ENCODE measurements around the gene KIAA1549. TPM values are rescaled to one million over a fixed set of nuclear protein-coding genes. Genes with fewer than 3 reads are reported as not detected.

Gene KIAA1549
- total RNA-seq, 1 donor from 2014 or later, result 5.8 TPM

- Histone ChIP-seq H3K27me3 (ENCODE audit: control insufficient read depth, insufficient read depth, low read length) (no peaks in the 10 kb centered on the region), H3K36me3 (ENCODE audit: control insufficient read depth, insufficient read depth, low read length) (no peaks in the 10 kb centered on the region), H3K4me3 (ENCODE audit: low read depth, low read length) (no peak overlapping the region)
- no peak for DNase-seq (ENCODE audit: low read depth)
- no peak for TF ChIP-seq CTCF (IDR thresholded peaks at IDR 0.05; ENCODE audit: insufficient read depth, low read length, poor library complexity, severe bottlenecking)
Observed at GRCh38 chr7:138911007-138911406, 70.2 kb downstream of the KIAA1549 start.

- Histone ChIP-seq H3K27me3 (ENCODE audit: control insufficient read depth, insufficient read depth, low read length) (no peaks in the 10 kb centered on the region), H3K4me3 (ENCODE audit: low read depth, low read length) (no peak overlapping the region), H3K36me3 (ENCODE audit: control insufficient read depth, insufficient read depth, low read length) (no peaks in the 10 kb centered on the region)
- DNase-seq (ENCODE audit: low read depth), result no peak
- no peak for TF ChIP-seq CTCF (IDR thresholded peaks at IDR 0.05; ENCODE audit: insufficient read depth, low read length, poor library complexity, severe bottlenecking)
Observed at GRCh38 chr7:138907850-138908249, 73.3 kb downstream of the KIAA1549 start.

- no peak for DNase-seq (ENCODE audit: low read depth)
- no peaks in the 10 kb centered on the region for H3K36me3 ChIP-seq (ENCODE audit: control insufficient read depth, insufficient read depth, low read length)
- H3K27me3 ChIP-seq (ENCODE audit: control insufficient read depth, insufficient read depth, low read length), result no peaks in the 10 kb centered on the region
- H3K4me3 ChIP-seq (ENCODE audit: low read depth, low read length), result no peak overlapping the region
- no peak for TF ChIP-seq CTCF (IDR thresholded peaks at IDR 0.05; ENCODE audit: insufficient read depth, low read length, poor library complexity, severe bottlenecking)
Observed at GRCh38 chr7:138907201-138907847, 73.9 kb downstream of the KIAA1549 start.

GRCh38 chr7:138903859-138904435 lies 77.2 kb downstream of the KIAA1549 start:
- no peaks in the 10 kb centered on the region for H3K27me3 ChIP-seq (ENCODE audit: control insufficient read depth, insufficient read depth, low read length)
- no peak overlapping the region for H3K4me3 ChIP-seq (ENCODE audit: low read depth, low read length)
- TF ChIP-seq CTCF (IDR thresholded peaks at IDR 0.05; ENCODE audit: insufficient read depth, low read length, poor library complexity, severe bottlenecking), result no peak
- DNase-seq (ENCODE audit: low read depth), result no peak
- no peaks in the 10 kb centered on the region for H3K36me3 ChIP-seq (ENCODE audit: control insufficient read depth, insufficient read depth, low read length)

GRCh38 chr7:138903186-138903820 lies 77.9 kb downstream of the KIAA1549 start:
- no peaks in the 10 kb centered on the region for H3K36me3 ChIP-seq (ENCODE audit: control insufficient read depth, insufficient read depth, low read length)
- H3K27me3 ChIP-seq (ENCODE audit: control insufficient read depth, insufficient read depth, low read length), result no peaks in the 10 kb centered on the region
- no peak for DNase-seq (ENCODE audit: low read depth)
- H3K4me3 ChIP-seq (ENCODE audit: low read depth, low read length), result no peak overlapping the region
- no peak for TF ChIP-seq CTCF (IDR thresholded peaks at IDR 0.05; ENCODE audit: insufficient read depth, low read length, poor library complexity, severe bottlenecking)
